ENCODE results near the gene SULF2.

DNA sequence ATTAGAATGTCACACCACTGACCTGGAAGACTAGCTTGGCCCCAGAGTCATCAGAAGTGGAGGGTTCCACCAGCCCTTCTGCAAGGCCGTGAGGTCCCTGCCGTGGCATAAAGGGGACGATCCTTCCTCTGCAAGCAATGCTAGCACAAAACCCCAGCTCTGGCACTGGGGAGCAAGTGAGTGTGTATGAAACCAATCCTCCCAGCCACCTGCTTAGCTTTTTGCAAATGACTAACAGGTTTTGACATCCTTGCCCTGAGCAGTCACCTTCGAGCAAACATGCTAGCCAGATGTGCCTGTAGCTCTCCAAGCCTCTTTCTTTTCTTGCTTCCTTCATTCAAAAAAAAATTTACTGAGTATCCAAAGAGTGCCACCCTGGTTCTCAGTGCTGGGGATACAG, 8.6 kb downstream of the SULF2 start:
- TF ChIP-seq, protein P1, sequence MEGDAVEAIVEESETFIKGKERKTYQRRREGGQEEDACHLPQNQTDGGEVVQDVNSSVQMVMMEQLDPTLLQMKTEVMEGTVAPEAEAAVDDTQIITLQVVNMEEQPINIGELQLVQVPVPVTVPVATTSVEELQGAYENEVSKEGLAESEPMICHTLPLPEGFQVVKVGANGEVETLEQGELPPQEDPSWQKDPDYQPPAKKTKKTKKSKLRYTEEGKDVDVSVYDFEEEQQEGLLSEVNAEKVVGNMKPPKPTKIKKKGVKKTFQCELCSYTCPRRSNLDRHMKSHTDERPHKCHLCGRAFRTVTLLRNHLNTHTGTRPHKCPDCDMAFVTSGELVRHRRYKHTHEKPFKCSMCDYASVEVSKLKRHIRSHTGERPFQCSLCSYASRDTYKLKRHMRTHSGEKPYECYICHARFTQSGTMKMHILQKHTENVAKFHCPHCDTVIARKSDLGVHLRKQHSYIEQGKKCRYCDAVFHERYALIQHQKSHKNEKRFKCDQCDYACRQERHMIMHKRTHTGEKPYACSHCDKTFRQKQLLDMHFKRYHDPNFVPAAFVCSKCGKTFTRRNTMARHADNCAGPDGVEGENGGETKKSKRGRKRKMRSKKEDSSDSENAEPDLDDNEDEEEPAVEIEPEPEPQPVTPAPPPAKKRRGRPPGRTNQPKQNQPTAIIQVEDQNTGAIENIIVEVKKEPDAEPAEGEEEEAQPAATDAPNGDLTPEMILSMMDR (conservative IDR thresholded peaks at IDR 0.05; ENCODE audit: low read depth, low read length): no peak
- no peak for TF ChIP-seq POLR2A (IDR thresholded peaks at IDR 0.05; ENCODE audit: low read depth, low read length)
- TF ChIP-seq SMC3 (IDR thresholded peaks at IDR 0.05; ENCODE audit: low read depth, low read length): no peak
- TF ChIP-seq RCOR1 (IDR thresholded peaks at IDR 0.05; ENCODE audit: insufficient replicate concordance, low read length): no peak
- no peak for TF ChIP-seq RAD21 (IDR thresholded peaks at IDR 0.05; ENCODE audit: low read length)
- TF ChIP-seq MAFK (IDR thresholded peaks at IDR 0.05; ENCODE audit: low read depth, low read length): no peak
- TF ChIP-seq, protein P2, sequence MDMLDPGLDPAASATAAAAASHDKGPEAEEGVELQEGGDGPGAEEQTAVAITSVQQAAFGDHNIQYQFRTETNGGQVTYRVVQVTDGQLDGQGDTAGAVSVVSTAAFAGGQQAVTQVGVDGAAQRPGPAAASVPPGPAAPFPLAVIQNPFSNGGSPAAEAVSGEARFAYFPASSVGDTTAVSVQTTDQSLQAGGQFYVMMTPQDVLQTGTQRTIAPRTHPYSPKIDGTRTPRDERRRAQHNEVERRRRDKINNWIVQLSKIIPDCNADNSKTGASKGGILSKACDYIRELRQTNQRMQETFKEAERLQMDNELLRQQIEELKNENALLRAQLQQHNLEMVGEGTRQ (IDR thresholded peaks at IDR 0.05; ENCODE audit: low read depth, low read length): no peak
- TF ChIP-seq, protein P3, sequence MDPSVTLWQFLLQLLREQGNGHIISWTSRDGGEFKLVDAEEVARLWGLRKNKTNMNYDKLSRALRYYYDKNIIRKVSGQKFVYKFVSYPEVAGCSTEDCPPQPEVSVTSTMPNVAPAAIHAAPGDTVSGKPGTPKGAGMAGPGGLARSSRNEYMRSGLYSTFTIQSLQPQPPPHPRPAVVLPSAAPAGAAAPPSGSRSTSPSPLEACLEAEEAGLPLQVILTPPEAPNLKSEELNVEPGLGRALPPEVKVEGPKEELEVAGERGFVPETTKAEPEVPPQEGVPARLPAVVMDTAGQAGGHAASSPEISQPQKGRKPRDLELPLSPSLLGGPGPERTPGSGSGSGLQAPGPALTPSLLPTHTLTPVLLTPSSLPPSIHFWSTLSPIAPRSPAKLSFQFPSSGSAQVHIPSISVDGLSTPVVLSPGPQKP (IDR thresholded peaks at IDR 0.05; ENCODE audit: borderline replicate concordance, low read depth, low read length): no peak
- TF ChIP-seq CEBPB (IDR thresholded peaks at IDR 0.05; ENCODE audit: low read depth, low read length): no peak
- TF ChIP-seq NFE2L2 (IDR thresholded peaks at IDR 0.05; ENCODE audit: low read depth, low read length): no peak
- TF ChIP-seq MXI1 (IDR thresholded peaks at IDR 0.05; ENCODE audit: borderline replicate concordance, low read depth, low read length): no peak
- no peak for TF ChIP-seq RFX5 (IDR thresholded peaks at IDR 0.05; ENCODE audit: low read depth, low read length)

Measured in IMR-90 (cell line).